GM13977 (cell line): ENCODE measurements around the gene AAGAB.
"Not testable (repeated sequence)": the region's sequence is repeated elsewhere in the genome, so short reads cannot be mapped to it uniquely, and the experiment has no call there.

Experiments used
- DNase-seq: peaks from one replicate; pipeline ENCODE4 v3.0.0; 2012; ENCODE audit warnings: low spot score
- in situ Hi-C: fragments of 300-500 bp; cut with MboI; formaldehyde crosslinking; loops from one replicate; pipeline ENCODE4 v1.12.0; 2022; ENCODE audit warnings: low sequenced_read_pairs, low pct_unique_long_range_greater_than_20kb, mixed read lengths, inconsistent platforms; ENCODE audit not compliant: unreplicated experiment
- TF ChIP-seq, protein P1 (sequence below): IDR thresholded peaks from 2 replicates; pipeline ENCODE4 v1.5.1; 2012; ENCODE audit warnings: mild to moderate bottlenecking, control low read depth; ENCODE audit not compliant: insufficient read depth; ENCODE audit errors: extremely low read depth, missing control alignments

The AAGAB gene

DNA sequence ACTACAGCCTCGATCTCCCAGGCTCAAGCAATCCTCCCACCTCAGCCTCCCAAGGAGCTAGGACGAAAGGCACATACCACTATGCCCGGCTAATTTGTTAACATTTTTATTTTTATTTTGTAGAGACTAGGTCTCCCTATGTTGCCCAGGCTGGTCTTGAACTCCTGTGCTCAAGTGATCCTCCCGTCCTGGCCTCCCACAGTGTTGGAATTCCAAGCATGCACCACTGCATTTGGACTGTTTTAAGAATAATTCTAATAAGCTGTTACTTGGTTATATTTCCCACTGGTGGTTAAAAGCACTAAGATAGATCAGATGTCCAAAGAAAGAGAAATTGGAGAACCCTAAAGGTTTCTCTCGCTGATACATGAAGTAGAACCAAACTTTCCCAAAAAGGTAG is 3.1 kb downstream of the AAGAB start:
- TF ChIP-seq, protein P1, sequence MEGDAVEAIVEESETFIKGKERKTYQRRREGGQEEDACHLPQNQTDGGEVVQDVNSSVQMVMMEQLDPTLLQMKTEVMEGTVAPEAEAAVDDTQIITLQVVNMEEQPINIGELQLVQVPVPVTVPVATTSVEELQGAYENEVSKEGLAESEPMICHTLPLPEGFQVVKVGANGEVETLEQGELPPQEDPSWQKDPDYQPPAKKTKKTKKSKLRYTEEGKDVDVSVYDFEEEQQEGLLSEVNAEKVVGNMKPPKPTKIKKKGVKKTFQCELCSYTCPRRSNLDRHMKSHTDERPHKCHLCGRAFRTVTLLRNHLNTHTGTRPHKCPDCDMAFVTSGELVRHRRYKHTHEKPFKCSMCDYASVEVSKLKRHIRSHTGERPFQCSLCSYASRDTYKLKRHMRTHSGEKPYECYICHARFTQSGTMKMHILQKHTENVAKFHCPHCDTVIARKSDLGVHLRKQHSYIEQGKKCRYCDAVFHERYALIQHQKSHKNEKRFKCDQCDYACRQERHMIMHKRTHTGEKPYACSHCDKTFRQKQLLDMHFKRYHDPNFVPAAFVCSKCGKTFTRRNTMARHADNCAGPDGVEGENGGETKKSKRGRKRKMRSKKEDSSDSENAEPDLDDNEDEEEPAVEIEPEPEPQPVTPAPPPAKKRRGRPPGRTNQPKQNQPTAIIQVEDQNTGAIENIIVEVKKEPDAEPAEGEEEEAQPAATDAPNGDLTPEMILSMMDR = no peak
- in situ Hi-C loops = no loop called here
- DNase-seq = no peak

DNA sequence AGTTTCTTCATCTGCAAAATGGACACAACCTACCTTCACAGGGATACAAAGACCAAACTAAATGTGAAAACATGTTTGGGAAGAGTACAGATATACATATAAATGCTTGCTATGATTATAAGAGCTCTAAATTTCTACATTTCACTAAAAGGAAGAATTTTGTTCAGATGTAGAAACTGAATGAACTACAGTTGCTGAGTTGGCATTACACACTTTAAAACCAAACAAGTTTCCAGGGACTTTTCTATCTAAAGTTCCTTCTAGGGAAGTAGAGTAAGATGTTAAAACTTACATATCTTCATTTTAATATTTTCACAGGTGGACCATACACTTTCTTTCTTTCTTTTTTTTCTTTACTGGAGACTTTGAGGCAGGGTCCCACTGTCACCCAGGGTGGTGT is 4.6 kb downstream of the AAGAB start:
- in situ Hi-C loops = no loop called here
- TF ChIP-seq, protein P1 = no peak
- no peak for DNase-seq

GRCh38 chr15:67248011-67248505 is 6.4 kb downstream of the AAGAB start:
- in situ Hi-C loops = no loop called here

DNA sequence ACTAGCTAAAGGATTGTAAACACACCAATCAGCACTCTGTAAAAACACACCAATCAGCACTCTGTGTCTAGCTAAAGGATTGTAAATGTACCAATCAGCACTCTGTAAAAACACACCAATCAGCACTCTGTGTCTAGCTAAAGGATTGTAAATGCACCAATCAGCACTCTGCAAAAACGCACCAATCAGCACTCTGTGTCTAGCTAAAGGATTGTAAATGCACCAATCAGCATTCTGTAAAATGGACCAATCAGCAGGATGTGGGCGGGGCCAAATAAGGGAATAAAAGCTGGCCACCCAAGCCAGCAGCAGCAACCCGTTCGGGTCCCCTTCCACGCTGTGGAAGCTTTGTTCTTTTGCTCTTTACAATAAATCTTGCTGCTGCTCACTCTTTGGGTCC is 7.9 kb downstream of the AAGAB start:
- DNase-seq, in situ Hi-C loops: not testable (repeated sequence)

More at GRCh38 chr15:67248011-67248505, 6.4 kb downstream of the AAGAB start:
- TF ChIP-seq, protein P1 = no peak
- no peak for DNase-seq

GRCh38 chr15:67244971-67245478 is 9.4 kb downstream of the AAGAB start:
- DNase-seq = no peak
- TF ChIP-seq, protein P1 = no peak

DNA sequence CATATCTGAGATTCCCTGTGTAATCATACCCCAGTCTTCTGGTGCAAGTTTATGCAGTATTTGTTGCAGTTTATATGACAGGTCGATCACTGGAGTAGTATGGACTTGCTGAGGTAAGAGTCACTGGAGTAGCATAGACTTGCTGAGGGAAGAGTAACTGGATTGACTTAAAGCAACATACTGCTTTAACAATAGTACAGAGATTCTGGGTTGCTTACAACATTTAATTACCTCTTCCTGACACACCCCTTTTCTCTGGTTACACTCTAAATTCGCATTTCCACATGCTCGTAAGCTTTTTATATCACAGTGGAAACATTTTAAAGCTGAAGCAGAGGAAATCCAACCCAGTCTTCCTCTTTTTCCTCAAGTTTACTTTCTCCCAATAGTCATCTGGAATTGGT is 11.8 kb downstream of the AAGAB start:
- TF ChIP-seq, protein P1 = no peak
- DNase-seq = no peak
- in situ Hi-C loops = no loop called here

More at GRCh38 chr15:67244971-67245478, 9.4 kb downstream of the AAGAB start:
- in situ Hi-C loops = no loop called here

- in situ Hi-C loops = no loop called here
- DNase-seq = peak; percentile 77
- TF ChIP-seq, protein P1 = no peak
Measured at GRCh38 chr15:67241132-67241855, 13.2 kb downstream of the AAGAB start.
